Measurements from ENCODE around the gene DCBLD2. TPM values are rescaled to one million over a fixed set of nuclear protein-coding genes. Genes with fewer than 3 reads are reported as not detected.

DCBLD2 gene
- total and polyA plus RNA-seq, 9 of the 15 experiments (the other 6 are each of a cell fraction or from before 2014, with no cell fraction given): 2.7 to 14.6 (median 7.4) TPM

- TF ChIP-seq ZNF740 (CRISPR knock-in tag; IDR thresholded peaks at IDR 0.05): no peak
- TF ChIP-seq ZNF740 (tag; IDR thresholded peaks at IDR 0.05): no peak
- TF ChIP-seq AFF4 (CRISPR knock-in tag; IDR thresholded peaks at IDR 0.05): no peak
- TF ChIP-seq DPF2 (IDR thresholded peaks at IDR 0.05): no peak
- TF ChIP-seq LEF1 (IDR thresholded peaks at IDR 0.05): no peak
- TF ChIP-seq SRSF3 (IDR thresholded peaks at IDR 0.05; ENCODE audit: insufficient read depth, low read length): no peak
Measured at GRCh38 chr3:98807011-98807410, 94.5 kb downstream of the DCBLD2 start (continued).

GRCh38 chr3:98806521-98806920 lies 95.0 kb downstream of the DCBLD2 start:
- H3K9me3 ChIP-seq (replicated peaks; ENCODE audit: control insufficient read depth, insufficient read depth, low read depth, low read length): no peaks in the 10 kb centered on the region
- ChIA-PET CTCF (ENCODE audit: low intra/inter-chr PET ratio) (no interaction called here), POLR2A (no interaction called here)
- no peak for FAIRE-seq
- peaks cover 26% of the 10 kb centered on the region; the same call in 2 of the 3 replicates for H3K36me3 ChIP-seq (ENCODE audit: control insufficient read depth, insufficient read depth, low read length)
- no peaks in the 10 kb centered on the region for H3K9me1 ChIP-seq (ENCODE audit: control insufficient read depth, insufficient read depth, low read length)
- TF ChIP-seq CSDE1 (IDR thresholded peaks at IDR 0.05) (no peak), ATF7 (IDR thresholded peaks at IDR 0.05) (no peak), AFF1 (IDR thresholded peaks at IDR 0.05; ENCODE audit: low read depth in 1 of 2, partially characterized antibody in 2 of 2) (no peak)
- no peak overlapping the region for H3K9ac ChIP-seq (ENCODE audit: insufficient read depth in 1 of 2, low read depth in 2 of 2, low read length in 2 of 2)
- DNase-seq (ENCODE audit: extremely low read depth in 1 of 4, low spot score in 3 of 4): no peak
- H4K20me1 ChIP-seq (replicated peaks; ENCODE audit: control insufficient read depth, insufficient read depth, low read length): no peaks in the 10 kb centered on the region
- no TSS peak for BruUV-seq (replicated peaks)
- H3K4me2 ChIP-seq (ENCODE audit: insufficient read depth, low read length): no peak overlapping the region
- 67% methylated on average over 1 of the region's 1 CpG for WGBS (ENCODE audit: insufficient coverage, low coverage, missing lambda C conversion rate)
- no peak for ATAC-seq
- no peaks in the 10 kb centered on the region for H3K4me1 ChIP-seq (replicated peaks in 1 of 2; ENCODE audit: control insufficient read depth in 2 of 2, insufficient read depth in 2 of 2, low read length in 2 of 2)
- H3K27ac ChIP-seq (ENCODE audit: extremely low read depth, low read depth, low read length): no peak overlapping the region
- intact Hi-C loops (cut with micrococcal nuclease) (no loop called here), in situ Hi-C loops (cut with MboI) (loop anchor here (25.0 kb wide), 2 partner anchors 356 to 769 kb away; partner anchors contain the start of gene GABRR3)
- H3K79me2 ChIP-seq (ENCODE audit: control insufficient read depth, insufficient read depth, low read length): no peaks in the 10 kb centered on the region
- H3K27me3 ChIP-seq (ENCODE audit: control insufficient read depth in 2 of 2, insufficient read depth in 2 of 2, low read length in 2 of 2): no peaks in the 10 kb centered on the region
- H3K4me3 ChIP-seq: no peak overlapping the region
- no peak overlapping the region for H2AFZ ChIP-seq (ENCODE audit: low read depth, low read length)
